IPS-18c (cell line): Measurements from ENCODE around the gene EPYC.

Experiments used
- H3K4me3 ChIP-seq: 2 replicates; pipeline ENCODE4 v1.7.0; 2013; ENCODE audit warnings: low read depth, mild to moderate bottlenecking, low read length, moderate library complexity; ENCODE audit not compliant: insufficient read depth
- H3K9me3 ChIP-seq: one replicate; pipeline ENCODE4 v1.6.1; 2013; ENCODE audit warnings: mild to moderate bottlenecking, low read length, moderate library complexity; ENCODE audit not compliant: control insufficient read depth, insufficient read depth

The EPYC gene

GRCh38 chr12:90970471-90970870 is 34.3 kb downstream of the EPYC start:
- no peaks in the 10 kb centered on the region for H3K9me3 ChIP-seq
- H3K4me3 ChIP-seq, result no peak overlapping the region

- H3K9me3 ChIP-seq, result no peaks in the 10 kb centered on the region
Observed at GRCh38 chr12:90969851-90970250, 34.9 kb downstream of the EPYC start.

GRCh38 chr12:90969346-90969745 is 35.4 kb downstream of the EPYC start:
- H3K9me3 ChIP-seq, result no peaks in the 10 kb centered on the region
- H3K4me3 ChIP-seq, result no peak overlapping the region

More at GRCh38 chr12:90969851-90970250, 34.9 kb downstream of the EPYC start:
- no peak overlapping the region for H3K4me3 ChIP-seq

GRCh38 chr12:90965204-90965603 is 39.6 kb downstream of the EPYC start:
- Histone ChIP-seq H3K9me3 (no peaks in the 10 kb centered on the region), H3K4me3 (no peak overlapping the region)

GRCh38 chr12:90964616-90965015 is 40.2 kb downstream of the EPYC start:
- no peaks in the 10 kb centered on the region for H3K9me3 ChIP-seq

GRCh38 chr12:90963946-90964345 is 40.8 kb downstream of the EPYC start:
- Histone ChIP-seq H3K4me3 (no peak overlapping the region), H3K9me3 (no peaks in the 10 kb centered on the region)

More at GRCh38 chr12:90964616-90965015, 40.2 kb downstream of the EPYC start:
- H3K4me3 ChIP-seq, result no peak overlapping the region

- H3K4me3 ChIP-seq, result no peak overlapping the region
- no peaks in the 10 kb centered on the region for H3K9me3 ChIP-seq
Observed at GRCh38 chr12:90961154-90961553, 43.6 kb downstream of the EPYC start.

GRCh38 chr12:90959538-90960139 is 45.1 kb downstream of the EPYC start:
- no peak overlapping the region for H3K4me3 ChIP-seq
- H3K9me3 ChIP-seq, result peaks cover 4% of the 10 kb centered on the region

- Histone ChIP-seq H3K4me3 (no peak overlapping the region), H3K9me3 (peaks cover 4% of the 10 kb centered on the region)
Observed at GRCh38 chr12:90959032-90959431, 45.7 kb downstream of the EPYC start.

GRCh38 chr12:90958347-90958746 is 46.4 kb downstream of the EPYC start:
- peaks cover 4% of the 10 kb centered on the region for H3K9me3 ChIP-seq
- H3K4me3 ChIP-seq, result no peak overlapping the region

GRCh38 chr12:90954921-90955320 is 49.9 kb downstream of the EPYC start, which contains the start of gene CCER1:
Gene CCER1 (minus strand): TSS chr12:90955176. CDS start chr12:90954742, 434 bp downstream.
- Histone ChIP-seq H3K4me3 (no peak within 1 kb of the TSS), H3K9me3 (peaks cover 4% of the 10 kb centered on the region)

- Histone ChIP-seq H3K4me3 (no peak overlapping the region), H3K9me3 (peaks cover 4% of the 10 kb centered on the region)
Observed at GRCh38 chr12:90954428-90954827, 50.3 kb downstream of the EPYC start.

- H3K9me3 ChIP-seq, result peaks cover 4% of the 10 kb centered on the region
- no peak overlapping the region for H3K4me3 ChIP-seq
Observed at GRCh38 chr12:90953956-90954421, 50.8 kb downstream of the EPYC start.

GRCh38 chr12:90951432-90952105 is 53.2 kb downstream of the EPYC start:
- H3K9me3 ChIP-seq, result peaks cover 4% of the 10 kb centered on the region
- no peak overlapping the region for H3K4me3 ChIP-seq

GRCh38 chr12:90947869-90948268 is 56.9 kb downstream of the EPYC start:
- no peak overlapping the region for H3K4me3 ChIP-seq
- H3K9me3 ChIP-seq, result no peaks in the 10 kb centered on the region

- Histone ChIP-seq H3K4me3 (no peak overlapping the region), H3K9me3 (no peaks in the 10 kb centered on the region)
Observed at GRCh38 chr12:90945070-90945649, 59.6 kb downstream of the EPYC start.

GRCh38 chr12:90943255-90943654 is 61.5 kb downstream of the EPYC start:
- Histone ChIP-seq H3K9me3 (no peaks in the 10 kb centered on the region), H3K4me3 (no peak overlapping the region)

GRCh38 chr12:90940872-90941499 is 63.8 kb downstream of the EPYC start:
- no peak overlapping the region for H3K4me3 ChIP-seq

More at GRCh38 chr12:90940872-90941499, 63.8 kb downstream of the EPYC start:
- no peaks in the 10 kb centered on the region for H3K9me3 ChIP-seq
